ENCODE data around the gene RPS18.
"Not testable (repeated sequence)": the region's sequence is repeated elsewhere in the genome, so short reads cannot be mapped to it uniquely, and the experiment has no call there.

RPS18 gene

GRCh38 chr6:33273129-33273923, 1.5 kb downstream of the RPS18 start:
- no peak for DNase-seq

GRCh38 chr6:33273924-33274902, 2.3 kb downstream of the RPS18 start:
- DNase-seq = no peak

- not testable (repeated sequence) for DNase-seq
Measured at GRCh38 chr6:33275795-33276580, 4.1 kb downstream of the RPS18 start.

- DNase-seq = no peak
Measured at GRCh38 chr6:33276581-33276863, 4.6 kb downstream of the RPS18 start.

- DNase-seq = peak; percentile 84
Measured at GRCh38 chr6:33276864-33277662, 5.2 kb downstream of the RPS18 start, which contains the start of gene B3GALT4. Gene B3GALT4, plus strand, starts transcription at chr6:33277123. Its CDS starts 297 bp downstream, at chr6:33277420.

GRCh38 chr6:33277663-33278391, 6.0 kb downstream of the RPS18 start:
- no peak for DNase-seq

GRCh38 chr6:33278392-33278741, 6.5 kb downstream of the RPS18 start:
- DNase-seq = no peak

GRCh38 chr6:33278810-33279209, 6.9 kb downstream of the RPS18 start:
- DNase-seq = no peak

GRCh38 chr6:33279257-33279695, 7.4 kb downstream of the RPS18 start:
- no peak for DNase-seq

GRCh38 chr6:33279971-33280511, 8.2 kb downstream of the RPS18 start:
- peak; percentile 79 for DNase-seq

GRCh38 chr6:33280539-33280938, 8.7 kb downstream of the RPS18 start:
- DNase-seq = no peak

- DNase-seq = not testable (repeated sequence)
Measured at GRCh38 chr6:33285214-33285613, 13.3 kb downstream of the RPS18 start.

GRCh38 chr6:33286946-33287914, 15.4 kb downstream of the RPS18 start:
- no peak for DNase-seq

GRCh38 chr6:33288141-33288920, 16.5 kb downstream of the RPS18 start:
- DNase-seq = no peak

GRCh38 chr6:33288921-33289783, 17.3 kb downstream of the RPS18 start, which contains the start of the genes PFDN6 and WDR46:
Gene PFDN6, plus strand, starts transcription at chr6:33289601. Its CDS starts 256 bp downstream, at chr6:33289857.
Gene WDR46, minus strand, starts transcription at chr6:33289239. Its CDS starts 69 bp downstream, at chr6:33289170.
- peak; percentile 77 for DNase-seq

- DNase-seq = no peak
Measured at GRCh38 chr6:33289784-33290315, 18.0 kb downstream of the RPS18 start.

GRCh38 chr6:33290459-33290858, 18.6 kb downstream of the RPS18 start:
- no peak for DNase-seq
